Astrocyte of the cerebellum (primary cell): ENCODE results near the gene ATF3.
A peak's percentile ranks its signal among the peaks of the same experiment; 100 is the strongest.
"Not testable (repeated sequence)": the region's sequence is repeated elsewhere in the genome, so short reads cannot be mapped to it uniquely, and the experiment has no call there.

Experiments used
- DNase-seq: peaks from one replicate; pipeline ENCODE4 v3.0.0-alpha.2; 2011; ENCODE audit warnings: low read depth
- H3K4me3 ChIP-seq: 2 replicates; pipeline ENCODE4 v1.5.1; 2011; ENCODE audit warnings: mild to moderate bottlenecking, low read depth, low read length, moderate library complexity
- CTCF ChIP-seq: IDR thresholded peaks from 2 replicates; pipeline ENCODE4 v1.5.1; 2012; ENCODE audit warnings: low read length, low read depth, moderate library complexity, mild to moderate bottlenecking; ENCODE audit errors: missing control alignments
- in situ Hi-C: cut with HindIII; loops from 2 replicates; pipeline ENCODE4 v1.10.0; 2017; ENCODE audit warnings: low sequenced_read_pairs

The ATF3 gene

GRCh38 chr1:212655668-212656440, 47.3 kb downstream of the ATF3 start:
- in situ Hi-C loops = loop anchor here (5.0 kb wide), 1 partner anchor 131 kb away; no protein-coding TSS in a partner anchor
- no peak for TF ChIP-seq CTCF
- no peak overlapping the region for H3K4me3 ChIP-seq
- DNase-seq = no peak

GRCh38 chr1:212656730-212657129, 48.2 kb downstream of the ATF3 start:
- DNase-seq = no peak
- TF ChIP-seq CTCF = no peak
- H3K4me3 ChIP-seq = no peak overlapping the region
- in situ Hi-C loops = loop anchor here (5.0 kb wide), 1 partner anchor 131 kb away; no protein-coding TSS in a partner anchor

GRCh38 chr1:212658250-212658649, 49.7 kb downstream of the ATF3 start:
- H3K4me3 ChIP-seq, DNase-seq: not testable (repeated sequence)
- in situ Hi-C loops = loop anchor here (5.0 kb wide), 1 partner anchor 129 kb away; no protein-coding TSS in a partner anchor

GRCh38 chr1:212664409-212665199, 56.0 kb downstream of the ATF3 start:
- in situ Hi-C loops = no loop called here
- no peak for DNase-seq
- TF ChIP-seq CTCF = no peak
- no peak overlapping the region for H3K4me3 ChIP-seq

GRCh38 chr1:212665241-212666115, 56.9 kb downstream of the ATF3 start:
- peak; percentile 57 for DNase-seq
- peak overlapping the region; percentile 57 for H3K4me3 ChIP-seq
- in situ Hi-C loops = no loop called here
- TF ChIP-seq CTCF = peak; percentile 95

GRCh38 chr1:212666116-212666775, 57.7 kb downstream of the ATF3 start:
- TF ChIP-seq CTCF = no peak
- in situ Hi-C loops = no loop called here

More at GRCh38 chr1:212666116-212666775, 57.7 kb downstream of the ATF3 start:
- DNase-seq = no peak
- H3K4me3 ChIP-seq = no peak overlapping the region
